Dedifferentiated amniotic fluid mesenchymal stem cell (primary cell): ENCODE measurements around the gene MRPS27.
A peak's percentile ranks its signal among the peaks of the same experiment; 100 is the strongest.

ENCODE experiments used
- DNase-seq: peaks from one replicate; pipeline ENCODE4 v3.0.0-alpha.2; 2016; ENCODE audit errors: extremely low spot score

MRPS27 gene

GRCh38 chr5:72319976-72320752 lies at the start of gene MRPS27, which contains the start of gene PTCD2:
MRPS27 (minus strand) TSS chr5:72320240; CDS start chr5:72320221, 19 bp downstream.
PTCD2 (plus strand) TSS chr5:72320373; CDS start chr5:72320383, 10 bp downstream.
- peak; percentile 99 for DNase-seq

DNA sequence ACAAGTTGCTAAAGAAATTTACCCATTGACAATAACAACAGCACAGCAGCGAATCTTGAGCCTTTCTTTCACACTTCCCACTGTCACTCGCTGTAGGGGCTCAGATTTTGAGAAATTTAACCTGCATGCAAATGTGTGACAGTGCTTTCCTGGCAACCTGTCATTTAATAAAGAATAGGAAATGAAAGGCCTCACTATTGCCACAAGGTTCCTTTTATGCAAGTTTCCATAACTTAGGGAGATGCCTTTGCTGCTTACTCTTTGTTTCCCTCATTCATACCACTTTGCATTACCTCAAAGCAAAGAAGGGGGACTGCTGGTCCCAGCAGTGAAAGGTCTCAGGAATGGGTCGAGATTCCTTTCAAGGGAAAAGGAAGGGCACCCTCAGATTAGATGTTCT lies 49.7 kb upstream of the MRPS27 start:
- DNase-seq, result no peak

DNA sequence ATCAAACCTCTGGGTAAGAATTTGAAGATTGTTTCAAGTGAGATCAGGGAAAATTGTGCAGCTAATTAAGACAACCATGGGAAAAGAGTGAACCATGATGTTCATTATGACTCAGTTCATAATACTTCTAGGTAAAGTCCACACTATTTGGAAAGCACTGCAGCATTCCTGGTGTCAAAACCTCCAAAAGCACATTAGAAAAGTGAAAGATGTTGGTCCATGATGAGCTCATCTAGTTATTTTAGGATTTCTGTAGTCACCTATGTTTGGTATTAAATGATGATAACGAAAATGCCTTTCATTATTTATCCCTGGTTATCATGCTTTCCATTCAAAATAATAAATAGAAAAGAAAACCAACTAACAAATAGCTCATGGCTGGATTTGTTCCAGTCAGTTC lies 49.3 kb upstream of the MRPS27 start:
- DNase-seq, result no peak

GRCh38 chr5:72368271-72368670 lies 48.2 kb upstream of the MRPS27 start:
- DNase-seq, result no peak

GRCh38 chr5:72366324-72366976 lies 46.4 kb upstream of the MRPS27 start:
- peak; percentile 78 for DNase-seq

DNA sequence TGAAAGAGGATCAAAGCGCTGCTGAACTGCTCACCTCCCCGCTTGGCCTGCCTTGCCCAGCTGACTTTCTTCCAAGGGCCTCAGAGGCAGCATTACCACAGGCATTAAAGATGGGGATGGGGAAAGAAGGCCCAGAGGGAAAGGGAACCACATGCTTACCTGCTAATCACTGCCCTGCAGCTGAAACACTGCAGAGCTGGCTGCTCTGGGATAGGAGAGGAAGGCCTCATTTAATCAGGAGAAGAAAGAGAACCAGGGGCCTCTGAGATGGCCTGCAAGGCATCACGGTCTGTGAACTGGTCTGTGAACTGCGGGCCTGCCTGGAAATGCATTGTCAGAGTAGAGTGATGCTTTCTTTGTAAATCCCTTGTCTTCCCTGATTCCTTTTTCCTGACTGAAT lies 44.9 kb upstream of the MRPS27 start:
- no peak for DNase-seq

DNA sequence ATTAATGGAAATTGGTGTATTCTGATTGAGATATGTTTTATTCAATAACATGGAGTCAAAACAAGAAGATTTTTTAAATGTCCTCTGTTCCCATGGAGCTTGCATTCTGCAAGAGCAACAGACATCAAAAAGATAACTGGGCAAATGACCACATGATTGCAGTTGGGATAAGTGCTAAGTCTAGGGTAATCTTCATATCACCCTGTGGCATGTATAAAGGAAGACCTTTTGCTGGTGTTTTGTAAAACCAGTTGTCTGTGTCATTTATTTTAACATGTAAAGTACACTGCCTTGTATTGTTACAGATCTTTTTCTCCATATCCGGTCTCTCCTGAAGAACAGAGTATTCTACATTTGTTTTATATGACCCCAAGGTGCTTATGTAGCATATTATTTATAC lies 44.1 kb upstream of the MRPS27 start:
- DNase-seq, result no peak

GRCh38 chr5:72363166-72363802 lies 43.2 kb upstream of the MRPS27 start:
- peak; percentile 77 for DNase-seq

DNA sequence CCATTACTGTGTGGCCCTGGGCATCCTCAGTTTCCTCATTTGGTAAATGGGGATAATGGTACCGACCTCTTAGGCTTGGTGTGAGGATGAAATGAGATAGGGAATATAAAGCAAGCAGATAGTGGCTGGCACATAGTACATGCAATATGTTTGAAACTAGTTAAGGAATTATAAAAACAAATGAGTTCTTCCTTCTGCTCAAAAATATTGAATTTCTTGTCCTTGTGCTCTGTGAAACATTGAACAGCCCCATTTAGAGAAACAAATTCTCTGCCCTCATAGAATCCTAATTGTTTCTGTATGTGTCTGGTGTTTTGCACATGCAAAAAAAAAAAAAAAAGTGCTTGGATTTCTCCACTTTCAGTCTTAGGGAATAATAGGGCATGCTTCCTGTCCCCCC lies 39.8 kb upstream of the MRPS27 start:
- DNase-seq, result no peak

GRCh38 chr5:72358925-72359324 lies 38.9 kb upstream of the MRPS27 start:
- DNase-seq, result no peak

- DNase-seq, result no peak
Measured at GRCh38 chr5:72356361-72356760, 36.3 kb upstream of the MRPS27 start.

GRCh38 chr5:72355706-72356299 lies 35.8 kb upstream of the MRPS27 start:
- DNase-seq, result peak; percentile 31

GRCh38 chr5:72353046-72353445 lies 33.0 kb upstream of the MRPS27 start:
- DNase-seq, result no peak

- DNase-seq, result no peak
Measured at GRCh38 chr5:72352616-72353015, 32.6 kb upstream of the MRPS27 start.

DNA sequence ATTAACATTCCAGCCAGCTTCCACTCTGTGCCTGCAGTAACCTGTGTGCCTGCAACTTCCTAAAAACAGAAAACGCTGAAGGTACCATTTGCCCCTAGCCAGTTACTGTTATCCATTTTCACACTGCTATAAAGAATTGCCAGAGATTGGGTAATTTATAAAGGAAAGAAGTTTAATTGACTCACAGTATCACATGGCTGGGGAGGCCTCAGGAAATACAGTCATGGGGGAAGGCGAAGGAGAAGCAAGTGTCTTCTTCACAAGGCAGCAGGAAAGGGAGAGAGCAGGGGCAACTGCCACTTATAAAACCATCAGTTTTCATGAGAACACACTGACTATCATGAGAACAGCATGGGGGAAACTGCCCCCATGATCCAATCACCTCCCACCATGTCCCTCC lies 31.3 kb upstream of the MRPS27 start:
- no peak for DNase-seq

DNA sequence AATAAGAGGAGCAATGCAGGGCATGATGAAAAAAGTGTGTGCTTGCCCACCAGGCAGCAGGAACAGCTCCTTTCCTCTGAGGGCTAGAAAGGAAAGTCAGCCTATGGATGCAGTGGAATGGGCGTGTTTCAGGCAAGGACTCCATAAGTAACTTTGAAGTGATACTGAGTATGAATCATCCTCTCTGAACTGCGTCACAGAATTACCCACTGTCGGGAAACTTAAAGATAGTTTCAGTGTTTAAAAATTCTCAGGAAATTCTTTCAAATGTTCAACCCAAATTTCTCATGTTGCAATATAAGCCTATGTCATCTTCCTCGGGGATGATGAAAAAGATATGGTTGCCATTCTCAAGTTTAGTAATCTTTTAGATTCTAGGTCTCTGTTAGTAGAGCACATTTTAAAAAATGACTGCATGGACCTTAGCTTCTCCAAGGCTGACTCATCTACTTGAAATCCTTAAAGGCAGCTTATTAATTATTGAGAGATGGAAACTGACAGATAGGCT lies 27.8 kb upstream of the MRPS27 start:
- DNase-seq, result peak; percentile 95

DNA sequence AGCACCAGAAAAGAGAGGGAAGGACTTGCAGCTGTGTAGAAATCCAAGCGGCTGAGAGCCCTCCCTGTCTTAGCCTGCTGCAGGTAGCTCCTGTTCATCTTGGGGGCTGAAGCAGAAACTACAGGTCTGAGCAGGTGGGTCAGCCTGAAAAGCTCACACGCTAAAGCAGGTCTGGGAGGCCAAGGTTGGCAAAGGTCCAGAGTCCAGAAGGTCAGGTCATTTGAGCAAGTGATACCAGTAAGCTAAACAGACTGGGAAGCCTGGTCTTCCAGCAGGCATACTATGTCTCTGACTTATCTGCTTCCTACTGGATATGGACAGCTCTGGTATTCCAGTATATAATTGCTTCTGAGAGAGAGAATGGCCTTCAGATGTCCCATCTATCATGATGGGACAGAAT lies 26.4 kb upstream of the MRPS27 start:
- no peak for DNase-seq

- DNase-seq, result no peak
Measured at GRCh38 chr5:72338689-72339209, 18.7 kb upstream of the MRPS27 start.

GRCh38 chr5:72337159-72337558 lies 17.1 kb upstream of the MRPS27 start:
- no peak for DNase-seq

DNA sequence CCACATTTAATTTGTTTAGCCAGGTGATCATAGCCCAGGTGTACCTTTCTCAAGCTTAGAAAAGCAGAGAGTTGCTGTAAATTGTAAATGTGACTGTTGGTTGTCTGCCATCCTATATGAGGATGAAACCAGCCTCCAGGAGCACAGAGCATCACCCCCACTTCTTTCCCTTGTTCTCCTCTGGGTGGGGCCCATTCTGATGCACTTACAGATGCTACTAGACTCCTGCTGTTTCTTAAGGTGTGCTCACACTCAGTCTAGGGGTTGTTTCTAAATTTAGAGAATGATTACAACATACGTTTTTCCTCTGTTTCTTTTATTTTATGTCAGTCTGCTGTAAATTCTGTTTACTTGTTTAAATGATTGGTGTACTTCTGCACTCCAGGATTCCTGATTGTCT lies 10.7 kb upstream of the MRPS27 start:
- no peak for DNase-seq

GRCh38 chr5:72328172-72328571 lies 8.1 kb upstream of the MRPS27 start:
- DNase-seq, result peak; percentile 31

DNA sequence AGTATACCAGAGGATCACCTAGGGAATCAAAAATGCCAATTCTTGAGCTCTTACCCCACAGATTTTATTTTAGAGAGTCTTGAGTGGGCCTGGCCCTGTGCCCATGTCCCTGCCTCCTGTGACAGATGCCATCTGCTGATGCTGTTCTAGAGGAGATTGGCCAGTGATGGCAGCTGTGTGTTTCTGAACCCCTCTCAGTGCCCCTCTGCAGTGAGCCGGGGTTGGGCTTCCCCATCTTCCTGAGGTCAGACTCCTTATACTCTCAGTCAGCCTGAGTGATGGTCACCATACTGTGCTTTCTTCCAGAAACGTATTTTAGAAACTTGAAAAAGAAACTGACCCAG lies 6.2 kb upstream of the MRPS27 start:
- DNase-seq, result no peak
